ENCODE results near the gene GOLGA3.

GOLGA3 gene

DNA sequence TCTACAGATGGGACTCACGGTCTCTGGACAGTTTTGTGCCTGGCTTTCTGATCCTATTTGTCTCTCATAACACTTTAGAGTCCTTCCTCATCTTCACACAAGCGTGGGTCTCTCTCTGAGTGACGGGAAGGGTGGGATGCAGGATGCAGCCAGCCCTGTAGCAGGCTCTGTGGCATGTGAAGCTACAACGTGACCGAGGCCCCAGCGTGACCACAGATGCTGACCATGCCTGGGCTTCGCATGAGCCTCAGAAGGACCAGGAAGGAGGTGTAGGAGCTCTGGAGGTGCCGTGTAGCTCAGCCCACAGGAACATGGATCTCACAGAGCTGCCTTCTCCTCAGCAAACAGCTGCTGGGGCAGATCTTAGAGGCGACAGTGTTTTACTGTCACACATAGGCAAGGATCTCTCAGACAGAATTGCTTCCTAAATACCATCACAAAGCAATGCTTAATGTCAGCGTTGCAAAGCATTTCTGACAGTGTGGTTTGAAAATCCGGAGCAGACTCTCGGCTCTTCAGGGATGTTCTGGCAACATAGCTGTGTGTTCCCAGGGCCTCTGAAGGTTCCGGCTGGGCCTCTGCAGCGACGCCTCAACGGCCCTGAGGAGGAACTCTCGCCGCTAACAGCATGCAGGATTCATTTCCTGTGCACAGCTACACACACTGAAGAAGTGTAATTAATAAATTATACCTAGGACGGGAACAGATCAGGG is 88.9 kb downstream of the GOLGA3 start:
- H3K4me2 ChIP-seq: no peak overlapping the region
- H3K27ac ChIP-seq: no peak overlapping the region
- no peaks in the 10 kb centered on the region for H3K27me3 ChIP-seq
- no peak overlapping the region for H3K4me3 ChIP-seq
- no peak overlapping the region; the same call in 1 of the 2 replicates for H3K9ac ChIP-seq
- TF ChIP-seq Cebpa-rat (IDR thresholded peaks at IDR 0.05): no peak
- peaks cover 100% of the 10 kb centered on the region for H3K36me3 ChIP-seq
- no peaks in the 10 kb centered on the region for H3K4me1 ChIP-seq
- H3K9me3 ChIP-seq: no peaks in the 10 kb centered on the region
- H4K20me1 ChIP-seq: peaks cover 99% of the 10 kb centered on the region

DNA sequence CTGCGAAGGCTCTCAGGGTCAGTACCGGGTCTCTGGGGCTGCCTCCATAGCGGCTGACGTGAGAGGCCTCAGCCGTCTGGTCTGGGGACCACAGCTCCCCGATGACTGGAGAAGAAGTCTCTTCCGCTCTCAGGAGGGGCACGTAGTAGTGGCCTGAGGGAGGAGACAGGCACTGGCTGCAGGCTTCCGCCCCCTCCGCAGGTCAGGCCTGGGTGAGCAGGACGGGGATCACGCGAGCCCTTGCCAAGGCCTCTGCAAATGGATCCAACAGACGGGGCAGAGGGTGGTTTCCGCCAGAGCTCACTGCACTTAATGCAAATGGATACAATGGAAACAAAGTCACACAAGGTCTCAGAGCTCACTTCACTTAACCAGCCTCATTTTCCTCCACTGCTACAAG is 91.8 kb downstream of the GOLGA3 start:
- no peak overlapping the region for H3K4me2 ChIP-seq
- no peak overlapping the region for H3K27ac ChIP-seq
- H3K9me3 ChIP-seq: no peaks in the 10 kb centered on the region
- peaks cover 86% of the 10 kb centered on the region for H4K20me1 ChIP-seq
- TF ChIP-seq Cebpa-rat (IDR thresholded peaks at IDR 0.05): no peak
- no peak overlapping the region for H3K9ac ChIP-seq
- H3K27me3 ChIP-seq: no peaks in the 10 kb centered on the region
- H3K36me3 ChIP-seq: peaks cover 100% of the 10 kb centered on the region
- H3K4me1 ChIP-seq: no peaks in the 10 kb centered on the region
- no peak overlapping the region for H3K4me3 ChIP-seq

DNA sequence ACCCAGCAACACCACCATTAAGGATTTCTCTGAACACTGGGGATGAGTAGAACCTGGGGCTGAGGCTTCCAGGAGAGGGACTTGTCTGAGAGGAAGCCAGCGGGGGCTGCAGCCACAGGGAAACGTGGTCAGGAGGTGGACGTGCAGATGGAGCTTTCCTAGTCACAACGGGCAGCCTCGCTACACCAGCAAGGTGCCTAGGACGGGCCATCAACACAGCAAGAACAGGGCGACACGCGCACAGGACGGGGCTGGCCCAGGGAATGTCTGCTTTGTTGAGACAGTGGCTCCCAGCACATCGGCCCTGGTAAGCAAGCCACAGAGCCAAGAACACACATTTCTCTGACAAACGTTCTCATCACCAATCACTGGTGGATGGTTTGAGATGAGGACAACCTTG is 92.3 kb downstream of the GOLGA3 start:
- Histone ChIP-seq H3K4me2 (no peak overlapping the region), H3K4me3 (no peak overlapping the region), H3K36me3 (peaks cover 100% of the 10 kb centered on the region), H3K9ac (no peak overlapping the region), H3K4me1 (no peaks in the 10 kb centered on the region), H3K27ac (no peak overlapping the region), H3K27me3 (no peaks in the 10 kb centered on the region), H3K9me3 (no peaks in the 10 kb centered on the region), H4K20me1 (peaks cover 86% of the 10 kb centered on the region)
- no peak for TF ChIP-seq Cebpa-rat (IDR thresholded peaks at IDR 0.05)

DNA sequence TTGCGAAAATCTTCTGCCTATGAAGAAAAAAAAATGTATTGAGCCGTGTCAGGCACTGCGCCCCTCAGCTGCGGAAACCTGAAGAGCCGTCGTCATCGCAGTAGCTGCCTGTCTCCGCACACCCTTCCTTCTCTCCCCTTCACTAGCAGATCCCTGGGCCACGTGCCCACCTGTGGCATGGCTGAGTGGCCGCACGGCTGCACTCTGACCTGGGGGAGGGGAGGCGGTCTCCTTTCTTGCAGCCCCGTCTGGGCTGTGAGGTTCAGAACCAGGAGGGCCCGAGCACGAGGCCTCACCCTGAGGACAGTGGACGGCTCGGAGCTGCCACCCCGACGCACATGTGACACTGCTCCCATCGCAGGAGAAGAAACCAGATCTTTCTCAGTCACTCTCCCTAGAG is 93.2 kb downstream of the GOLGA3 start:
- Histone ChIP-seq H3K9me3 (no peaks in the 10 kb centered on the region), H3K4me1 (peaks cover 4% of the 10 kb centered on the region; the same call in 1 of the 2 replicates), H3K27ac (no peak overlapping the region), H3K4me3 (no peak overlapping the region), H3K4me2 (no peak overlapping the region), H3K36me3 (peaks cover 100% of the 10 kb centered on the region), H3K9ac (no peak overlapping the region), H4K20me1 (peaks cover 86% of the 10 kb centered on the region), H3K27me3 (no peaks in the 10 kb centered on the region)
- no peak for TF ChIP-seq Cebpa-rat (IDR thresholded peaks at IDR 0.05)

DNA sequence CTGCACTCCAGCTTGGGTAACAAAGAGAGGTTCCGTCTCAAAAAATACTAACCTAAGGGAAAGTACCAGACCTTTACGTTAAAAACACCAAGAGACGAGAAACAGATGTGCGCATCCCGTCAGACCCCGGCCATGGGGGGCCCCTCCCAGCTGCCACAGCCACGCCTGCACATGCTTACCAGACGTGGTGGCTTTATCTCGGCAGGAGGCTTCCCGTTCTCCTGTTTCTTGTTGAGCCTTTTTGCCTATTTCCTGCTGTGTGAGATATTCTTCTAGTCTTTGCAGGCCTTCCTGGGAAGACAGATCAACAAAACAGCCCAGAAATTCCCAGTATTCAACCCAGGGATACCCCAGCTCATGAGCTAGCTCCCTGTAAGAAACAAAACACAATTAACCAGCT is 94.5 kb downstream of the GOLGA3 start:
- no peaks in the 10 kb centered on the region for H3K27me3 ChIP-seq
- H3K36me3 ChIP-seq: peaks cover 98% of the 10 kb centered on the region
- no peak overlapping the region for H3K4me2 ChIP-seq
- no peak overlapping the region for H3K4me3 ChIP-seq
- H3K27ac ChIP-seq: no peak overlapping the region
- H4K20me1 ChIP-seq: peaks cover 81% of the 10 kb centered on the region
- H3K4me1 ChIP-seq: peaks cover 7% of the 10 kb centered on the region; the same call in 1 of the 2 replicates
- no peak for TF ChIP-seq Cebpa-rat (IDR thresholded peaks at IDR 0.05)
- H3K9ac ChIP-seq: no peak overlapping the region
- H3K9me3 ChIP-seq: no peaks in the 10 kb centered on the region

DNA sequence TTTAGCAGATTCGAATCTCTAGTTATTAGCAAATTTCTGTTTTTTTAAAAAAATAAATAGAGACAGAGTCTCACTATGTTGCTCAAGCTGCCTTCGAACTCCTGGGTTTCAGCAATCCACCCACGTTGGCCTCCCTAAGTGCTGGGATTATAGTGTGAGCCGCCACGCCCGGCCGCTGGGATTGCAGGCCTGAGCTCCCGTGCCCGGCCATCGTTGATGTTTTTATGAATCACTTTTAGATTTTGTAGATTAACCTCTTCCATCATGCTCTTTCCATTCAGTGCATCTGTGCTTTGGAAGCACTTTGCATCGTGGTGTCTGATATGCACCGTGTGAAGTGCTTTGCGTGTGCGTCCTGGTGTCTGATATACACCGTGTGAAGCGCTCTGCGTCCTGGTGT is 97.1 kb downstream of the GOLGA3 start:
- H3K27me3 ChIP-seq: no peaks in the 10 kb centered on the region
- H3K27ac ChIP-seq: no peak overlapping the region
- H4K20me1 ChIP-seq: peaks cover 81% of the 10 kb centered on the region
- H3K4me3 ChIP-seq: no peak overlapping the region
- H3K4me2 ChIP-seq: no peak overlapping the region
- TF ChIP-seq Cebpa-rat (IDR thresholded peaks at IDR 0.05): no peak
- peaks cover 7% of the 10 kb centered on the region; the same call in 1 of the 2 replicates for H3K4me1 ChIP-seq
- H3K9ac ChIP-seq: no peak overlapping the region
- H3K36me3 ChIP-seq: peaks cover 97% of the 10 kb centered on the region
- H3K9me3 ChIP-seq: no peaks in the 10 kb centered on the region

DNA sequence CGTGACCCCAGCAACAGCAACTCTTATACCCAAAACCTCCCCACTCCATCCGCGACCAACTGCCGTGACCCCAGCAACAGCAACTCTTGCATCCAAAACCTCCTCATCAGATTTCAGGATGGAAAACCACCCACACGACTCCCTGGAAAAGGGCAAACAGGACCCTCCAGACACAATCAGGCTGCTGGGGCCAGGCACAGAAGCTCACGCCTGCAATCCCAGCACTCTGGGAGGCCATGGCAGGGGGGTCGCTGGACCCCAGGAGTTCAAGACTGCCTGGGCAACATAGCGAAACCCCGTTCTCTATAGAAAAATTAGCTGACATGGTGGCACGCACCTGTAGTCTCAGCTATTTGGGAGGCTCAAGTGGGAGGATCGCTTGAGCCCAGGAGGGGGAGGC is 98.3 kb downstream of the GOLGA3 start:
- H3K36me3 ChIP-seq: peaks cover 97% of the 10 kb centered on the region
- H3K4me2 ChIP-seq: no peak overlapping the region
- peaks cover 81% of the 10 kb centered on the region for H4K20me1 ChIP-seq
- H3K27ac ChIP-seq: no peak overlapping the region
- no peaks in the 10 kb centered on the region for H3K27me3 ChIP-seq
- no peak overlapping the region for H3K9ac ChIP-seq
- TF ChIP-seq Cebpa-rat (IDR thresholded peaks at IDR 0.05): no peak
- H3K4me1 ChIP-seq: peaks cover 7% of the 10 kb centered on the region; the same call in 1 of the 2 replicates
- H3K4me3 ChIP-seq: no peak overlapping the region
- no peaks in the 10 kb centered on the region for H3K9me3 ChIP-seq

DNA sequence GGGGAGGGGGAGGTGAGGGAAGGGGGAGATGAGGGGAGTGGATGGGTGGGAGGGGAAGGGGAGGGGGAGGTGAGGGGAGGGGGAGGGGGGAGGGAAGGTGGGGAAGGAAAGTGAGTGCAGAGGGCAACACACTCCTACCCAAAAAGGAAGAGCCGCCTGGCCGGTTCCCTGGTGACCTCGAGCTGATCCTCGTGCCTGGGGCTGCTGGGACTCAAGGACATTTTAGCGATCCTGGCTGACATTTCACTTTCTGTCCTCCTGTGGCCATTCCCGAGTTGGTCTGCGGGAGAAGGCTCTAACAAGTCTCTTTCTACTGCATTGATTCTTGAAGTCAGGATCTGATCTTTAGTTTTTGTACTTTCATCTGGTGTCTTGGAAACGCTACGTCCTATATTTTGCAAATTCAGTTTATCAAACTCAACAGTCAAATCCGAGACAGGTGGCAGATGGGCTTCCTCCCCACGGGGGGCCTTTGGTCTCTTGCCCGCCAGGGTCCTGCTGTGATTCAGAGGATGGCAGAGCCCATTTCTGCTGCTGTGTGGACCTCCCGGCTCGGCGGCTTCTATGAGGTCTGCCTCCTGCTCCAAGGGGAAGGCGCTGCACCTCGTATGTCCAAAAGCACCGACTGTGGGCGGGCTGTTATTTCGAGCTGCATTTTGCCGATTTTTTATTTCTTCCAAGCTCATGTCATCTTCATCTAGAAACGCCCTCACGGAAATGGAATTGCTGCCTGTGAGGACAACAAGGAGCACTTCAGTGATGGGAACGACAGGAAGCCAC is 98.9 kb downstream of the GOLGA3 start:
- Histone ChIP-seq H3K9me3 (no peaks in the 10 kb centered on the region), H3K36me3 (peaks cover 97% of the 10 kb centered on the region), H3K9ac (no peak overlapping the region), H3K27me3 (no peaks in the 10 kb centered on the region), H3K4me1 (peaks cover 7% of the 10 kb centered on the region; the same call in 1 of the 2 replicates), H3K4me3 (no peak overlapping the region), H3K4me2 (no peak overlapping the region), H3K27ac (no peak overlapping the region), H4K20me1 (peaks cover 81% of the 10 kb centered on the region)
- TF ChIP-seq Cebpa-rat (IDR thresholded peaks at IDR 0.05): no peak

DNA sequence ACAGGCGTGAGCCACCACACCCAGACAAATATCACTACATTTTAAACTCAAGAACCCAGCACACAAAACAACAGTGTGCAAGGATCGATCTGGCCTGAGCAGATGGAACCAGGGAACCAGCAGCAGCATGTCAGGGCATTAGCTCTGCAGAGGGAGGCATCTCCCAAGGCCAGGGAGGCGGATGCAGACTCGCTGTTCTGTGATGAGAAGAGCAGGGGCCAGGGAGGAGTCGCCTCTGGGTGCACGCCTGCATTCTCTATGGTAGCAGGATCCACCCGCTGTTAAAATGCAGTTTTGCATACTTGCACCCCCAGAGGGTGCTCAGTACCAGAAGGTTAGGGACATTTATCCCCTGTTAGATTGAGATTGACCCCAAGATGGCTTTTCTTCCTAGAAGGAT is 100.2 kb downstream of the GOLGA3 start:
- Histone ChIP-seq H3K27ac (no peak overlapping the region), H3K4me2 (no peak overlapping the region), H3K4me1 (peaks cover 7% of the 10 kb centered on the region; the same call in 1 of the 2 replicates), H3K36me3 (peaks cover 97% of the 10 kb centered on the region), H3K4me3 (no peak overlapping the region), H4K20me1 (peaks cover 81% of the 10 kb centered on the region), H3K9me3 (no peaks in the 10 kb centered on the region), H3K27me3 (no peaks in the 10 kb centered on the region), H3K9ac (no peak overlapping the region)
- TF ChIP-seq Cebpa-rat (IDR thresholded peaks at IDR 0.05): no peak
